ENCODE data around the gene TBC1D22A. TPM values are rescaled to one million over a fixed set of nuclear protein-coding genes. Genes with fewer than 3 reads are reported as not detected.

TBC1D22A gene
- total and polyA plus RNA-seq, 2 donors from 2014 or later, result 24.6 to 39.4 TPM

DNA sequence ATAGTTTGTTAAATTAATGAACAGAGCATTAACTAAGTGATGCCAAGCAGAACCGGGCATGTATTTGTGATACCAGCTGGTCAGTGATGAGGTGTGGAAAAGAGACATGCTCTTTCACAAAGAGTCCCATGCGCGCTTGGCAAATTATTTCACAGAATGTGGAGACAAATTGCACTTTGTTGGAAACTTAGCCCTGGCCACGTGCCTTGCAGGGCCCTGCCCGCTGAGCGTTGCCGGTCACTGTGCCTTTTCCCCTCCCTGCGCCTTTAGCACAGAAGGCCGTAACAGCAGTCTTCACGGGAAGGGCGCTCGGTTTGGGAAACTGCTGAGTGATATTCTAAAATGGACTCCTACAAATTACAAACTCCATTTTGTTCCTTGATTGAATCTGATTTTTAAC lies 235.9 kb downstream of the TBC1D22A start:
- no peaks in the 10 kb centered on the region for H3K4me1 ChIP-seq (ENCODE audit: control insufficient read depth in 2 of 3, insufficient read depth in 2 of 3, low read depth in 1 of 3, low read length in 3 of 3)
- no peaks in the 10 kb centered on the region for H3K27me3 ChIP-seq (ENCODE audit: control insufficient read depth, insufficient read depth, low read length)
- intact Hi-C loops (cut with DNase I), result no loop called here
- FAIRE-seq, result no peak
- no peak overlapping the region for H3K9ac ChIP-seq (ENCODE audit: low read length in 3 of 3)
- H3K36me3 ChIP-seq (ENCODE audit: control insufficient read depth in 2 of 3, insufficient read depth in 3 of 3, low read length in 3 of 3), result peaks cover 0 to 3% (median 0%) of the 10 kb centered on the region in 3 donors
- H3K4me3 ChIP-seq (ENCODE audit: low read length in 3 of 3), result no peak overlapping the region
- H3K27ac ChIP-seq (ENCODE audit: low read depth in 2 of 2, low read length in 2 of 2), result no peak overlapping the region
- TF ChIP-seq, protein P1, sequence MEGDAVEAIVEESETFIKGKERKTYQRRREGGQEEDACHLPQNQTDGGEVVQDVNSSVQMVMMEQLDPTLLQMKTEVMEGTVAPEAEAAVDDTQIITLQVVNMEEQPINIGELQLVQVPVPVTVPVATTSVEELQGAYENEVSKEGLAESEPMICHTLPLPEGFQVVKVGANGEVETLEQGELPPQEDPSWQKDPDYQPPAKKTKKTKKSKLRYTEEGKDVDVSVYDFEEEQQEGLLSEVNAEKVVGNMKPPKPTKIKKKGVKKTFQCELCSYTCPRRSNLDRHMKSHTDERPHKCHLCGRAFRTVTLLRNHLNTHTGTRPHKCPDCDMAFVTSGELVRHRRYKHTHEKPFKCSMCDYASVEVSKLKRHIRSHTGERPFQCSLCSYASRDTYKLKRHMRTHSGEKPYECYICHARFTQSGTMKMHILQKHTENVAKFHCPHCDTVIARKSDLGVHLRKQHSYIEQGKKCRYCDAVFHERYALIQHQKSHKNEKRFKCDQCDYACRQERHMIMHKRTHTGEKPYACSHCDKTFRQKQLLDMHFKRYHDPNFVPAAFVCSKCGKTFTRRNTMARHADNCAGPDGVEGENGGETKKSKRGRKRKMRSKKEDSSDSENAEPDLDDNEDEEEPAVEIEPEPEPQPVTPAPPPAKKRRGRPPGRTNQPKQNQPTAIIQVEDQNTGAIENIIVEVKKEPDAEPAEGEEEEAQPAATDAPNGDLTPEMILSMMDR (IDR thresholded peaks at IDR 0.05; ENCODE audit: borderline replicate concordance, extremely low read depth, insufficient read depth), result no peak
- no peak for DNase-seq
- H3K9me3 ChIP-seq (ENCODE audit: control insufficient read depth in 2 of 3, insufficient read depth in 1 of 3, low read length in 3 of 3), result no peaks in the 10 kb centered on the region

DNA sequence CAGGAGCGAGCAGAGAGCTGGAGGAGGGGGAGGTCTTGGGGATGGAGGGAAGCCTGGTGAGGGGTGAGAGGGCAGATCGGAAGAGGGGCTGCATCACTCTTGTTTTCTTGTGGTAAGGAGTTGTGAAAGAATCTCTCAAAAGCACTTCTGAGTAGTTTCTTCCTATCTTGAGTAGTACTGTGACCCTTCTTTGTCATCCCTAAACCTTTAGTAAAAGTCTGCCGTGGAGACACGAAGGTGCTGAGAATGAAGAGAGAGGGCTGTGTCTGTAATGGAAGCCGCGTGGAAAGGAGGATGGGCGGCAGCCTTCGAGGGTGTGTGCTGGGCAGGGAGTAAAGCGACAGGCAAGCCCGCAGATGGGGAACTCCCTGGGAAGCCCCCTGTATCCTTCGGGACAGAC lies 237.8 kb downstream of the TBC1D22A start:
- Histone ChIP-seq H3K27me3 (ENCODE audit: control insufficient read depth, insufficient read depth, low read length) (no peaks in the 10 kb centered on the region), H3K4me1 (ENCODE audit: control insufficient read depth in 2 of 3, insufficient read depth in 2 of 3, low read depth in 1 of 3, low read length in 3 of 3) (no peaks in the 10 kb centered on the region), H3K9me3 (ENCODE audit: control insufficient read depth in 2 of 3, insufficient read depth in 1 of 3, low read length in 3 of 3) (no peaks in the 10 kb centered on the region), H3K27ac (ENCODE audit: low read depth in 2 of 2, low read length in 2 of 2) (no peak overlapping the region), H3K36me3 (ENCODE audit: control insufficient read depth in 2 of 3, insufficient read depth in 3 of 3, low read length in 3 of 3) (peaks cover 0 to 3% (median 2%) of the 10 kb centered on the region in 3 donors), H3K9ac (ENCODE audit: low read length in 3 of 3) (no peak overlapping the region), H3K4me3 (ENCODE audit: low read length in 3 of 3) (no peak overlapping the region)
- FAIRE-seq, result no peak
- intact Hi-C loops (cut with DNase I), result no loop called here
- TF ChIP-seq, protein P1 (IDR thresholded peaks at IDR 0.05; ENCODE audit: borderline replicate concordance, extremely low read depth, insufficient read depth), result no peak
- no peak for DNase-seq

DNA sequence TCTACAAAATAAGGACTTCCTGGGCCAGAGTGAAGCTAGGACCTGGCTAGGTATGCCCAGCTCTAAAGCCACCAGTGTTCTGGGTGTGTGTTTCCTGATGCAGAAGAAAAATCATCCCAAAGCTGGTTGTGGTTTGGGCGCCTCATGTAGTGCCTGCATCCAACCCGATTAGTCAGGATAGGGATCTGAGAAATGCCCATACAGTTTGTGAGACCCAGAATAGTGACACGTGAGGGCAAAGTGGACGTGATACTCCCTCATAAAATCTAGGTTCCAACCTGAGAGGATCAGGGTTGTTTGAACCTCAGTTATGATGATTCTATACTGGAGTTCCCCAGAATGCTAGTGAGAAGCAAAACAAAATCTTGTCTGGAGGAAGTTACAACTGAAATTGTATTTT lies 238.4 kb downstream of the TBC1D22A start:
- intact Hi-C loops (cut with DNase I), result no loop called here

More for the DNA sequence above, 238.4 kb downstream of the TBC1D22A start:
- H3K4me1 ChIP-seq (ENCODE audit: control insufficient read depth in 2 of 3, insufficient read depth in 2 of 3, low read depth in 1 of 3, low read length in 3 of 3), result no peaks in the 10 kb centered on the region
- no peaks in the 10 kb centered on the region for H3K9me3 ChIP-seq (ENCODE audit: control insufficient read depth in 2 of 3, insufficient read depth in 1 of 3, low read length in 3 of 3)
- FAIRE-seq (no peak), DNase-seq (no peak)
- TF ChIP-seq, protein P1 (IDR thresholded peaks at IDR 0.05; ENCODE audit: borderline replicate concordance, extremely low read depth, insufficient read depth), result no peak
- H3K36me3 ChIP-seq (ENCODE audit: control insufficient read depth in 2 of 3, insufficient read depth in 3 of 3, low read length in 3 of 3), result peaks cover 0 to 3% (median 2%) of the 10 kb centered on the region in 3 donors
- no peaks in the 10 kb centered on the region for H3K27me3 ChIP-seq (ENCODE audit: control insufficient read depth, insufficient read depth, low read length)
- H3K4me3 ChIP-seq (ENCODE audit: low read length in 3 of 3), result no peak overlapping the region
- H3K27ac ChIP-seq (ENCODE audit: low read depth in 2 of 2, low read length in 2 of 2), result no peak overlapping the region
- no peak overlapping the region for H3K9ac ChIP-seq (ENCODE audit: low read length in 3 of 3)
